GM12878 (cell line): ENCODE measurements around the gene EHF. TPM values are rescaled to one million over a fixed set of nuclear protein-coding genes. Genes with fewer than 3 reads are reported as not detected.
"Not testable (repeated sequence)": the region's sequence is repeated elsewhere in the genome, so short reads cannot be mapped to it uniquely, and the experiment has no call there.

Experiments used
- ATAC-seq: fragments of 200-7000 bp; cut with Tn5 transposase; 3 replicates; pipeline ENCODE4 v1.9.1; 2020; ENCODE audit warnings: mild to moderate bottlenecking, moderate library complexity
- BruUV-seq: library from RNA; stranded (reverse); fragments of 400-500 nt; replicated peaks from 2 replicates; lab custom pipeline; 2021; lab: Mats Ljungman, UMichigan
- CTCF ChIA-PET: fragments of 300-600 bp; sonication (Branson Sonifier 250); formaldehyde crosslinking; extraction: SDS; loops from one replicate; lab custom pipeline; 2021; ENCODE audit warnings: inconsistent platforms; lab: Yijun Ruan, JAX
- POLR2A ChIA-PET: fragments of 350-600 bp; formaldehyde crosslinking; extraction: SDS; loops from one replicate; lab custom pipeline; 2021; ENCODE audit warnings: inconsistent platforms; lab: Charles Lee
- RAD21 ChIA-PET: fragments of 300-600 bp; sonication (Branson Sonifier 250); formaldehyde crosslinking; loops from one replicate; lab custom pipeline; 2023; ENCODE audit warnings: antibody characterized with exemption; ENCODE audit not compliant: unreplicated experiment; lab: Charles Lee
- SMC1A ChIA-PET: fragments of 300-600 bp; sonication (Branson Sonifier 250); formaldehyde crosslinking; loops from one replicate; lab custom pipeline; 2023; ENCODE audit not compliant: unreplicated experiment, uncharacterized antibody; lab: Charles Lee
- DNase-seq: peaks from one replicate; pipeline ENCODE4 v3.0.0-alpha.2; 2011; ENCODE audit warnings: low read depth, low spot score
- FAIRE-seq: peaks from 3 replicates; lab custom pipeline; 2011; peaks lifted over from hg19 to GRCh38; lab: Jason Lieb, UNC
- H2AFZ ChIP-seq: 2 replicates; pipeline ENCODE4 v1.6.0; 2011; ENCODE audit warnings: low read depth, low read length, control low read depth; ENCODE audit not compliant: control insufficient read depth
- H3K27ac ChIP-seq: 2 replicates; pipeline ENCODE4 v1.5.1; 2011; ENCODE audit warnings: control low read depth; ENCODE audit not compliant: control insufficient read depth, insufficient read depth
- H3K27me3 ChIP-seq, 2 experiments: replicated peaks in 1 of 2; 2 replicates each; pipeline versions ENCODE4 v1.6.0 to v1.6.1; 2011; ENCODE audit warnings: low read length in 1 of 2; ENCODE audit not compliant: control insufficient read depth in 2 of 2, insufficient read depth in 2 of 2
- H3K36me3 ChIP-seq, 2 experiments: 2 replicates each; pipeline ENCODE4 v1.5.1; 2011; ENCODE audit warnings: low read length in 1 of 2; ENCODE audit not compliant: control insufficient read depth in 2 of 2, insufficient read depth in 2 of 2
- H3K4me1 ChIP-seq: 2 replicates; pipeline ENCODE4 v1.6.1; 2011; ENCODE audit warnings: mild to moderate bottlenecking, low read length, moderate library complexity, mixed read lengths; ENCODE audit not compliant: control insufficient read depth, insufficient read depth
- H3K4me2 ChIP-seq: 2 replicates; pipeline ENCODE4 v1.6.0; 2011; ENCODE audit warnings: control low read depth; ENCODE audit not compliant: control insufficient read depth, insufficient read depth
- H3K4me3 ChIP-seq: fragments of 200-600 bp; sonication (generic); 2 replicates; pipeline ENCODE4 v1.5.1; 2016
- H3K79me2 ChIP-seq: 2 replicates; pipeline ENCODE4 v1.6.0; 2011; ENCODE audit warnings: low read length; ENCODE audit not compliant: control insufficient read depth, insufficient read depth
- H3K9ac ChIP-seq: 2 replicates; pipeline ENCODE4 v1.8.0; 2011; ENCODE audit warnings: low read length, control low read depth, mixed read lengths; ENCODE audit not compliant: control insufficient read depth, insufficient read depth
- H3K9me3 ChIP-seq: replicated peaks from 3 replicates; pipeline ENCODE4 v1.5.1; 2011; ENCODE audit warnings: mild to moderate bottlenecking, low read length; ENCODE audit not compliant: control insufficient read depth, insufficient read depth
- H4K20me1 ChIP-seq: 2 replicates; pipeline ENCODE4 v1.6.0; 2011; ENCODE audit not compliant: control insufficient read depth, insufficient read depth
- PAX8 ChIP-seq: fragments of 450-650 bp; IDR thresholded peaks from 2 replicates; pipeline ENCODE4 v1.6.1; 2017; ENCODE audit warnings: mild to moderate bottlenecking, moderate library complexity
- WGBS: methylation state at CpG from one replicate; pipeline ENCODE4 v1.1.6; 2016; ENCODE audit warnings: low lambda C conversion rate; ENCODE audit not compliant: insufficient replicate concordance, insufficient coverage; ENCODE audit errors: missing lambda C conversion rate; 5-methylcytosine and 5-hydroxymethylcytosine counted together
- in situ Hi-C: fragments of 300-500 bp; cut with MboI; formaldehyde crosslinking; loops from 9 replicates; pipeline ENCODE4 v1.14.3; 2018; ENCODE audit warnings: mixed read lengths
- intact Hi-C: fragments of 100-400 bp; cut with micrococcal nuclease; formaldehyde crosslinking; loops from one replicate; pipeline ENCODE4 v1.14.2; 2022; ENCODE audit not compliant: unreplicated experiment
- polyA plus RNA-seq, 11 experiments: library from polyadenylated mRNA; depleted of rRNA in 4 of 11; unstranded in 6 of 11; stranded (reverse) in 5 of 11; fragments of >200 nt; fragmentation: Nextera tagmentation in 4 of 11; fragmentation: Illumina TruSeq in 1 of 11; extraction: Ambion mirVana in 4 of 11; extraction: Trizol in 1 of 11; gene quantifications; 1 replicate in 1 of 11; 2 replicates in 10 of 11; pipeline versions ENCODE4 v1.2.1 to v1.2.3, GENCODE V29; 2011 to 2016; ENCODE audit warnings: inconsistent platforms in 2 of 11, missing spikeins in 2 of 11, low read depth in 1 of 11
- total RNA-seq, 4 experiments: library from RNA; depleted of rRNA in 3 of 4; stranded (reverse); fragments of >200 nt in 3 of 4; fragmentation: Illumina TruSeq in 1 of 4; extraction: Trizol in 1 of 4; gene quantifications; 2 replicates each; pipeline versions ENCODE4 v1.2.1 to v1.2.3, GENCODE V29; 2013 to 2021

Gene EHF
- total and polyA plus RNA-seq, 10 of the 15 experiments (the other 5 are each of a cell fraction or from before 2014, with no cell fraction given), result 0.04 to 0.33 (median 0.06) TPM; not detected in 6

- no peak overlapping the region for H3K4me3 ChIP-seq
- H3K4me1 ChIP-seq, result no peaks in the 10 kb centered on the region
- no peaks in the 10 kb centered on the region for H3K27me3 ChIP-seq
- no peak overlapping the region for H3K4me2 ChIP-seq
- ATAC-seq, result no peak
- no peak overlapping the region for H3K9ac ChIP-seq
- intact Hi-C loops (loop anchor here (5.0 kb wide), 2 partner anchors 64 to 804 kb away; no protein-coding TSS in a partner anchor), in situ Hi-C loops (loop anchor here (5.0 to 10.0 kb wide), 2 partner anchors 304 to 826 kb away; partner anchors contain the start of gene SLC1A2)
- no peak overlapping the region for H3K27ac ChIP-seq
- BruUV-seq, result no TSS peak
- CTCF ChIA-PET, result interaction anchor here (1.4 kb wide), 1 partner anchor 9 kb away, joined by 3 read pairs; no protein-coding TSS in a partner anchor
- 36% methylated on average over 4 of the region's 4 CpGs for WGBS
- no peaks in the 10 kb centered on the region for H3K9me3 ChIP-seq
- SMC1A ChIA-PET, result no interaction called here
- H2AFZ ChIP-seq, result no peak overlapping the region
- no peak for TF ChIP-seq PAX8
- POLR2A ChIA-PET, result no interaction called here
- no peaks in the 10 kb centered on the region for H3K79me2 ChIP-seq
- no peak for FAIRE-seq
- H4K20me1 ChIP-seq, result no peaks in the 10 kb centered on the region
- no peak for DNase-seq
- no peaks in the 10 kb centered on the region for H3K36me3 ChIP-seq
- RAD21 ChIA-PET, result no interaction called here
These were observed 32.2 kb upstream of the EHF start for GRCh38 chr11:34588701-34589100.

GRCh38 chr11:34589177-34589576 lies 31.7 kb upstream of the EHF start:
- H4K20me1 ChIP-seq, H3K36me3 ChIP-seq, H2AFZ ChIP-seq, H3K4me3 ChIP-seq, ATAC-seq, H3K79me2 ChIP-seq, H3K4me1 ChIP-seq, H3K9ac ChIP-seq, RAD21 ChIA-PET, FAIRE-seq, H3K27ac ChIP-seq, SMC1A ChIA-PET, BruUV-seq, DNase-seq, H3K9me3 ChIP-seq, H3K27me3 ChIP-seq, H3K4me2 ChIP-seq: not testable (repeated sequence)
- in situ Hi-C loops (loop anchor here (5.0 to 10.0 kb wide), 2 partner anchors 303 to 826 kb away; partner anchors contain the start of gene SLC1A2), intact Hi-C loops (loop anchor here (5.0 kb wide), 2 partner anchors 63 to 803 kb away; no protein-coding TSS in a partner anchor)
- ChIA-PET POLR2A (interaction anchor here (0.6 kb wide), 1 partner anchor 278 kb away, joined by 4 read pairs; no protein-coding TSS in a partner anchor), CTCF (interaction anchor here (1.4 kb wide), 1 partner anchor 8 kb away, joined by 3 read pairs; no protein-coding TSS in a partner anchor)
- 41% methylated on average over 6 of the region's 7 CpGs for WGBS
